ENCODE results near the gene RTN4RL1.

The RTN4RL1 gene

DNA sequence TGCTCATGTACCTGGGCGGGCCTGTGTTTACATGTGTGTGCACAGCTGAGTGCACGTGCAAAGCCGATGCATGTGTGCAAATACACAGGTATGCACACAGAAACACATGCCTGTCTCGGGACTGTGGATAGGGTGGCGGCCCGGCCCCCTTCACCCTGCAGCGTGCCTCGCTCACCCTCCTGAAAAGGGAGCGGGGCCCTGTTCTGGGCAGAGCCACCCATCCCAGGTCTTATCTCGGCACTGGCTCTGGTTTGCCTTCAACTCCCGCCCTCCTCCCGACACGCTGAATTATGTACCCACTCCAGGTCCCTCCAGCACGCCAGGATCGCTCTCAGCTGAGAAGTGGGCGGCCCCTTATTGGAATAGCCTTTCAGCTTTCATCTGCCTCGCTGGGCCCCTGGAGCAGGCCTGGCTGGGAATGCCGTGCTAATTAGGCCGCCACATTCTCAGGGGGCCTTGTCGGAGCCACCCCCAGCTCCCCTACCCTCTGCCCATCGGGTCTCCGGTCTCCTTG lies 77.8 kb downstream of the RTN4RL1 start:
- DNase-seq: no peak

DNA sequence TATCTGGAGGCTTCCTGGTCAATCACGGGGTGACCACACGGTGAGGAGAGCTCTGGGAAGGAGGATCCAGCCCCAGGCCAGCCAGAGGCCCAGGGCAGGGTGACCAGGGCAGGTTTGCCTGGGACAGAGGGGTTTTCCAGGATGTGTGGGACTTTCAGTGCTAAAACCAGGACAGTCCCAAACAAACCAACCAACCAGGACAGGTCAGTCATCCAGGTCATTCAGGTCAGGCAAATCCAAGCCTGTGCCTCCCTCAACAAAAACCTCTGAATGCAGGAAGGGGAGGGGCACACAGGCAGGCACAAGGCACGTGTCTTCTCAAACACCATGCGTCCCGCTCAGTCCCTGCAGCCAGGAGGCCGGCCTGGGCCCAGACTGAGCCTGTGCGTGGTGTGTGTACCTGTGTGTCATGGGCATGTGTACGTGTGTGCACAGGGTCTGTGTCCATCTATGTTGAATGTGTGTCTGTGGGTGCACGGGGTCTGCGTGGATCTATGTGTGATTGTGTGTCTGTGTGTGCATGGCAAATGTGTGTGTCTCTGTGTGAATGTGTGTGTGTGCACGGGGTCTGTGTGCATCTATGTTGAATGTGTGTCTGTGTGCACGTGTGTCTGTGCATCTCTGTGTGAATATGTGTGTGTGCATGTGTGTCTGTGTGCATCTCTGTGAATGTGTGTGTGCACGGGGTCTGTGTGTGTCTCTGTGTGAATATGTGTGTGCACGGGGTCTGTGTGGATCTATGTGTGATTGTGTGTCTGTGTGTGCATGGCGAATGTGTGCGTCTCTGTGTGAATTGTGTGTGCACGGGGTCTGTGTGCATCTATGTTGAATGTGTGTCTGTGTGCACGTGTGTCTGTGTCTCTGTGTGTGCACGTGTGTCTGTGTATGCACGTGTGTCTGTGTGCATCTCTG lies 78.9 kb downstream of the RTN4RL1 start:
- no peak for DNase-seq

DNA sequence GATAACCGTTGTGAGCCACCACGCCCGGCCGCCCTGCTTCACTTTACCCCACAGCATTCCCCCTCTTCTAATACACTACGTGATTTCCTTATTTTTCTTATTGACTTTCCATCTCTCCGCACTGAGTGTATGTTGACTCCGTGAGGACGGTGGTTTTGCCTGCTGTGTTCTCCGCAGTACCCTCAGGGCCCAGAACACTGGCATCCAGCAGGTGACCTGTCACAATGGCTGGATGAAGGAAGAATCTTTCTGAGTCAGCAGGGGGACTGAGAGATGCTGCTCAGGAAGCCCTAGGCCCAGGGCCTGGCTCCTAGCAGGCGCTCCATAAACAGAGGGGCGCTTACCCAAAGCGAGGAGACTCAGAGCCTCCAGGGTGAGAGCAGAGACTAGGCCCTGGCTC lies 79.5 kb downstream of the RTN4RL1 start:
- no peak for DNase-seq

DNA sequence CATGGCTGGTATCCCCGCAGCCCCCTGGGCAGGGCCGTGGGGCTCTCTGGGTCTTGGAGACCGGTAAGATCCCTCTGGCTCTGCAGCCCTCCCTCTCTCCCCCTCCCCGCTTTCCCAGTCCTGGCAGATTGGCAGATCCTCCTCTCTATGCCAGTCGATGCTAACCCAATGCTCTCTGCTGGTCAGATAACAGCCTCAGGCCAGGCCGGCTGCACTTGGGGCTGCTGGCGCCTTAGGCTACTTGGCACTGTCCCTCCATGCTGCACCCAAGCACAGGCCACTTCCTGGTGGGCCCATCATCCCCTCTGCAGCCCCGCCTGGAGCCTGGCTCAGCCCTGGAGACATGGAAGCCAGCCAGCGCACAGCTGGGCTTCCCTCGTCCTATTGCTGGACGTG lies 81.7 kb downstream of the RTN4RL1 start:
- no peak for DNase-seq

DNA sequence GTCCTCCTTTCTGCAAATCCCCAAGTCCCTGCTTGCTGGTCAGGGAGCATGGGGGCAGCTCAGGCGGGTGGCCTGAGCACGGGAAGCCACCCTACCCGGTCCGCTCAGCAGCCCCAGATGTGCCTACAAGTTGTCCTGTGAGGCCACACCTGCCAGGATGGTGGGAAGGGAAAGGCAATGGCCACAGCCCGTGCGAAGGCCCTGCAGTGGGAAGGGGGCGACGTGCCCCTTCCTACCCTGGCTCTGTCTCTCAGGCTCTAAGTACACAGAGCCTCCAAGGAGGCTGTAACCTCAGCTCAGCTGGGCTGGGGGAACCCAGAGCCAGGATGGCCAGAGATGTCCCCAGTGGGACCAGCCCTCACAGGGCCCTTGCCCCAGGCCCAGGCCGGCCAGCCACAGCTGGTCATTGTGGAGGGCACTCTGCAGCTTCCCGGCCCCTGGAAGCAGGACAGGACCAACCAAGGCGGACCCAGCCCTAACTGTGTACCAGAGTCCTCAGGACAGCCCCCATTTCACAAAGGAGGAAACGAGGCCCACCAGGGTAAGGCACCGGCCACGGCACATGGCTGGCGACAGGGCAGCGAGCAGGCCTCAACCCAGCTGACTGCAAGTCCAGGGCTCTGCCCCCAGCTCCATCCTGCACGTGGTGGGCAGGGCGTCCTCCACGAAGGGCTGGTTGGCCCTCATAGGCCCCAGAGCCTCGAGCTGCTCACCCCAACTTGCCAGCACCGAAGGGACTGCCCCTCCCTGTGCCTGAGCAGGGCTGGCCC lies 82.3 kb downstream of the RTN4RL1 start:
- no peak for DNase-seq

DNA sequence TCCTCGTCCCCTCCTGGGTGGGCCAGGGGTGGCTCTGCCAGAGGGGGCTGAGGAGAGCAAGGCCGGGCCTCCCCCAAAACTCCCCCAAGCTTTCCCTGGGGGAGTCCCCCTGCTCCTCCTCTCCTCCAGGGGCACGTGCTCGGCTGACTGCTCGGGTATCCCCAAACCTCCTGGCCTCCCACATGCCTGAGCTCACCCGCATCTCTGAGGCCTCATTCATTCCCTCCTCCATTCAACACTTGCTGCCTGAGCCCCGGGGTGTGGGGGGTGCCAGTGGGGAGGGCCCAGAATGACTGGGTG lies 83.1 kb downstream of the RTN4RL1 start:
- DNase-seq: no peak

DNA sequence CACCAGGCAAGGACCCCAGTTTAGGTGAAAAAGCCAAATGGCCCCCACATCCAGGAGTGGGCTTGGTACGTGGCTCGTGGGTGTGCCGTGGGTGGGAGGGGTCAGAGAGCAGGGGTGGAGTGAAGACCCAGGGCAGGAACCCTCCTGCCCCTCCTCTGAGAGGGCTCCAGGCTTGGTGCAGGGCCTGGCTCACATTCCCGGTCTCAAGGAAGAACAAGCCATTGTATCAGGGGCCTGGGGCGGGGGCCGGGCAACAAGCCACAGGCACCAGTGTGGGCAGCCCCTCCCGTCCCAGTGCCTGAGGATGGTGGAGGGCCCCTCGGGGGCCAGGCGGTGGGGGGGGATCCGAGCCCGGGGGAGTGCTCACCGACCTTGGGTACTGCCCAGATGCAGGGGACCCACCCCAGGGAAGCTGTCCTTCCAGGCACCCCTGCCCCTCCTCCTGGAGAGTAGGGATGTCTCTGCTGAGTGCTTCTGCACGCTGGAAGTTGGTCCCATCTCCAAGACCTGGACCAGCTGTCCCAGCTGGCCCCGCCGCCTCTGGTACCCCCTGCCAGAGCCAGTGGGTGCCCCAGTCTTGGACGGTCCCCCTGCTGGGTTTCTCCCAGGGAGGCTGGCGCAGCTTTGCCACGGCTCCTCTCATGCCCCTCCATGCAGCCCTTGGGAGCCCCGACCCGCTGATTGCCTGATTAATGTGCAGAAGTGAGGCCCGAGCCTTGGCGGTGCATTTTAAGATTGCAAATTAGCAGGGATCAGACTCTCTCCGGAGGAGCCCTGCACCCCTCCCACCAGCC lies 83.7 kb downstream of the RTN4RL1 start:
- DNase-seq: no peak

DNA sequence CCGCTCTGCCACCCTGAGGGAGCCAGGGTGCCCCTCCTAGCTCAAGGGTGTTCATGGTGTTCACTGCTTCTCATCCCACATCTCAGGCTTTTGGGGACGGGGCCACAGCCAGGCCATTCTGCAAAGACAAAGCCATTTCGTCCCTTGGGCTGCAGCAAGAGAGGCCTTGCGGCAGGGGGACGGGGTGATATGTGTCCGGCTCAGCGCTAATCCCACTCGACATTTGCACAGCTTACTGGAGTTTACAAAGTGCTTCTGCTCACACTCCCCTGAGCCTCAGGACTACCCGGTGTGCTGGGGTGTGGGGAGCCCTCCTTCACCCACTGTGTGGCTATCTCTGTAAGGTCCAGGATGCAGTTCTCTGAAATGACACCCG lies 84.3 kb downstream of the RTN4RL1 start:
- DNase-seq: no peak

DNA sequence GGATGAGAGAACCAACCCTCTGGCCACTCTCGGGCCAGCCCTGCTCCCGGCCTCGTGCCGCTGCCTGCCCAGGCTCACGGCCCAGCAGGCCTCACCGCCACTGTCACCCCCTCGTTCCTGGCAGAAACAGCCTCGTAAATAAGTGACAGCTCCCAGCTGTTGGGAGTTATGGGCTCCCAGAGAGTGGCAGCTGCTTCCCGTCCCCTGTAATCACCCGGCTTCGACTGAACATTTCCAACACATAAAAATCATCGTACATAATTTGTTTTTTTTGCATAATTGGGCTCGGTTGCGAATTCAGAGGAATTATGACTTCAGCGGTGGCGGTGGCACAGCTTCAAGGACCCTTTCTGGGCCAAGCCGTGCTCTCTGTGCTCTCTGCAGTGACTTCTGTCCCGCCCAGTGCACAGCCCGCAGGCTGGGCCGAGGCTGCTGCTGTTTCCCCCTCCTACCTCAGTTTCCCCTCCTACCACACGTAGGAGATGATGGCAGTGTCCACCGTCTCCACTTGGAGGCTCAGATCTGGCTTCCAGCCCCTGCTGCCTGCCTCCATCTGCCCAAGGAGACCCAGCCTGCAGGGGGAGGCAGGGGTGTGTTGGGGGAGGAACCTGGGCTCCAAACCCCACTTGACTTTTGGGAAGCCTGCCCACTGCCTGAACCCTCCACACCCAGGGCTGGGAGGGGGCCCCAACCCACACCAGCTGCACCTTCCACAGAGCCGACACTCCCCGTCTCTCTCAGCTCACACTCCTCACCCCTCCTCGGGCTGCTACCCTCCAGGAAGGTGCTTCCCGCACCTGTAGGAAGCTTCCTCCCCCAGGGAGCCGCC lies 84.9 kb downstream of the RTN4RL1 start:
- DNase-seq: no peak

DNA sequence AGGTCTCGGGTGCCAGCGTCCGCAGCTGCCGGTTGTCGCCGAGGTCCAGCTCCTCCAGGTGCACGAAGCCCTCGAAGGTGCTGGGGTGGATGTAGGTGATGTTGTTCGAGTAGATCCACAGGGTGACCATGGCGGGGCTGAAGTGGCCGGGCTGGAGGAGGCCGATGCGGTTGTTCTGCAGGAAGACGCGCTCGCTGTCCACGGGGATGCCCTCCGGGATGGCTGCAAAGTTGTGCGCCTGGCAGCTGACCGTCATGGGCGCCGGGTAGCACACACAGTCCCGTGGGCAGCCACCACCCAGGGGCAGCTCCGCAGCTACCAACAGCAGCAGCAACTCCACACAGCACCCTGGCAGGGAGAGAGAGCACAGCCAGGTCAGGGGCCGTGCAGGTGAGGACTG lies 87.7 kb downstream of the RTN4RL1 start:
- no peak for DNase-seq

DNA sequence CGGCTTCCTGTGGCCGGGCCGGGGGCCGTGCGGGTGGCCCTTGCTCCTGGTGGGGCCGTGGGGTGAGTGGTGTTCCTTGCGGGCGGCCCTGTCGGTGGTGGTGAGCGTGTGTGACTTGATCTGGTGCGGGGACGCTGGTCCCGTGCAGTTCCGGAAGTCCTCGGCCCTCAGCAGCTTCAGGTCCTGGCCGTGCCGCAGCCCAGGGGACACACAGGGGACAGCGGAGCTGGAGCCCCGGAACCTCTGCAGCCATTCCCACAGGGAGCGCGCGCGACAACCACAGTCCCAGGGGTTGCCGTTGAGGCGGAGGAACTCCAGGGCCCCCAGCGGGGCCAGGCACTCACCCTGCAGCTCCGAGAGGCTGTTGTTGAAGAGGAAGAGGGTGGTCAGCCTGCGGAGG lies 88.4 kb downstream of the RTN4RL1 start:
- DNase-seq: no peak

DNA sequence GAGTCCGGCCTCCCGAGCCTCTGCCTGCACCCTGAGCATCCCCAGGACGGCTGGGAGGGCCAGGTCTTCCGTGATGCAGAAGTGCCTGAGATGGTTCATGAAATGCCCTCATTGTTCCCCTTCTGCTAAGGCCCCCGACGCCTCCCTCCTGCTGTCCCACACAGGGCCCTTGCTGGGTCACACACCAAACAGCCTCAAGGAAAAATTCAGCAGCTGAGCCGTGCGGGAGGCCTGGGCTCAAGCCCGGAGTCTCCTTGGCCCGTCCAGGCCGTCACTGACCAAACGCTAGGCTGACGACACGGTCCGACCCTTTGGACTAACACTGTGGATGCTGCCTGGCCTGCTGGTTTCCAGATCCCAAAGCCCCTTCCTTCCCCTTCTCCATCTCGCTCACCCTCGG lies 90.2 kb downstream of the RTN4RL1 start:
- DNase-seq: no peak

DNA sequence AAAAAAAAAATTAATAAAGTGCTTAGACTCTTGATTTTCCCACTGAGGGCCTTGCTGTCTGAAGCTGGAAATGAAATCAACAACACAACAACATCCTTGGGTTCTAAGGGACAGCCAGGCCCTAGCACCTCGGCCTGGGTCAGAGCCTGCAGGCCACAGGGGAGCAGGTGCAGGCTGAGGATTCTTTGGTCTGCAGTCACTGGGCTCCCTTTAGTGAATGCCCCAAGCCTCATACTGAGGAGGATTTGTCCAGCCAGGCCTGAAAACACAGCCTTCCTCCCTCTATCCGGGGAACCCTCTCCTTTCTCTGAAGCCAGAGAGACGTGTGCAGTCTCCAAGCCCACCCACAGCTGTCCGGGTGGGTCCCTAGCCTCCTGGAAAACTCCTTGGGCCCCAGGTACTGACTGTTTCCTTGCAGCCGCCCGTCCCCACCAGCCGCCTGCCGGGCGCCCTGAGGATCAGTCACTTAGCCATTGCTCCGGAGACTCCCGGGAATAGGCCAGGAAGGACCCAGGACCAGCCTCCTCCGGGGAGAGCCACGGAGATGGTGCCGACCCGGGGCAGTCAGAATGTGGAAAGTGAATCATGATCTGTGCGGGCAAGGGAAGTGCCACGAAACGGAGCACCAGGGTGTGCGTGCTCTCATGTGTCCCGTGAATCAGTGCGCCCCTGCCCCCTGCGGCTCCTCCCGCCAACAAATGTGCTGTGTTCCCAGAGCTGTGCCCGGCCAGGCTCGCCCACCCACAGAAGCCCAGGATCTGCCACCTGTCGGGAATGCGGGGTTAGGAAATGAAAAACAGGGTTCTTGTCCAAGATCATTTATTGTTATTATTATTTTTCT lies 91.0 kb downstream of the RTN4RL1 start:
- DNase-seq: no peak

DNA sequence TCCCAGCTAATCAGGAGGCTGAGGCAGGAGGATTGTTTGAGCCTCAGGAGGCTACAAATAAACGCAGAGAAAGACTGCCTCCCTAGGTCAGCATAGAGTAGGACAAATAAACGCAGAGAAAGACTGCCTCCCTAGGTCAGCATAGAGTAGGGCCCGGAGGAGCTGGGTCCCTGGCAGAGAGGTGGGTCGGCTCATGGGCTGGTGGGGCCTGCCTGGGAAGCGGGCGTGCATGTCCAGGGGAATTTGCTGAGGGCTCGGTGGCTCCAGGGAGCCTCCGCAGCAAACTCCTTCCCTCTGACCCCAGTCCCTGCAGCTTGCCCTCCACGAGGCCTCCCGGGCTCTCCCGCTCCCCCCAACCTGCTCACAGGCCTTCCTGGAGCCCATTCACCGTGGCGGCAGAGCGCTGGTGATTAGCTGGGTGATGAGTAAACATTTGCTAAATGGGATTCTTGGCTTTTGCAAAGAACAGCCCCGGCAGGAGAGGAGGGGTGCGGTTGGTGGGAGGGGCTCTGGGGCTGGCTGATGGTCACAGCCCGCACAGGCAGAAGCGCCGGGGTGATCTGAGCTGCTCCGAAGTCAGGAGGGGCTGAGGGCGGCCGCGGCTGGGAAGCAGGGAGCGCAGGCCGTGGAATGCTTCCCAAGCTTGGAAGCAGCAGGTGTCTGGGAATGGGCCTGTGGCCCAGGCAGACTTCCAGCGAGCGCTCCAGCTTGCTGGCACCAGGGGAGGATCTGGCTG lies 93.1 kb downstream of the RTN4RL1 start:
- no peak for DNase-seq

DNA sequence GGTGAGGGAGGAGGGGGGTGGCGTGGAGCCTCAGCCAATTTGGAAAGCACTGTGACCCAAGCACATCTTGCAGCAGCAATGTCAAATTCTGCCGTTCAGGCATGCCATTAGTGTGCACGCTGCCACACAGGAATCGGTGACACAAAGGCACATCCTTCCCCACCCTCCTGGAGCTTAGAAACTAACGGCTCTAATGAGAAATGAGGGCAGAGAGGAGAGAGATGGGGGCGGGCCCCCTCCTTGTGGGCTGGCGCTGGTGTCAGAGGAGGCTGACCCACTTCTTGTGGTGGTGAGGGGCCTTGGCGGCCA lies 94.8 kb downstream of the RTN4RL1 start:
- DNase-seq: no peak

DNA sequence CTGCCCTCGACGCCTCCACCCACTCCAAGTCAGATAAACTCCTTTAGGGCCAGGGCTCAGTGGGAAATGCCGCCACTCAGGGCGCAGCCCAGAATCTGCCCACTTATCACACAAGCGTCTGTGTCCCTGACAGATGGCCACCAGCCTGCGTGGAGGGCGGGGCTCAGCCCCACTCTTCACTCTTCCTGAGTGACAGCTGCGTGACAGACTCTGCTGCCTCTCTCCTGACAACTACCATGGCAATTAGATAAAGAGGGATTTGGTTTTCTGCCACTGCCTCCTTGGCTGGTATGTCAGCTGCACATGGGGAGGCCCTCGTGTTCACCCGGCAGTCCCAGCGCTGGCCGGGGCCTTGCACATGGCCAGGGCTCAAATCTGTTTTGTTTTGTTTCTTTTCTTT lies 96.2 kb downstream of the RTN4RL1 start:
- no peak for DNase-seq

DNA sequence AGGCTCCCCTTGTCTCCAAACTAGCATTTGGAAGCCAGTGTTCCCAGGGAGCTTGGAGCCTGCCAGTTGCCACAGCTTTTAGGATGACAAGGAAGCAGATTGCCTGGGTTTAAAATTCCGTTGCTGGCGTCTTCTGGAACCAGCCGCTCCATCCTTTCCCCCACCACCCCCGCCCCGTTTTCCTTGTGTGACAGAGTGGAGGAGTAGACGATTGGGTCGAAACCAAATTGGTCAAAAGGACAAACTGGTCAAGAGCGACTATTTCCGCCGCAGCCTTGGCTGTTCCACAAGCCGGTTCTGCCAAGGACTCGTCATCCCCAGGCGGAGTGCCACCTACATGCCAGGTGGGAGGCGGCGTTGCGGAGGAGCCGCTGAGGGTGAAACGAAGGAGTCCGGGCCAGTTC lies 104.2 kb downstream of the RTN4RL1 start:
- no peak for DNase-seq

DNA sequence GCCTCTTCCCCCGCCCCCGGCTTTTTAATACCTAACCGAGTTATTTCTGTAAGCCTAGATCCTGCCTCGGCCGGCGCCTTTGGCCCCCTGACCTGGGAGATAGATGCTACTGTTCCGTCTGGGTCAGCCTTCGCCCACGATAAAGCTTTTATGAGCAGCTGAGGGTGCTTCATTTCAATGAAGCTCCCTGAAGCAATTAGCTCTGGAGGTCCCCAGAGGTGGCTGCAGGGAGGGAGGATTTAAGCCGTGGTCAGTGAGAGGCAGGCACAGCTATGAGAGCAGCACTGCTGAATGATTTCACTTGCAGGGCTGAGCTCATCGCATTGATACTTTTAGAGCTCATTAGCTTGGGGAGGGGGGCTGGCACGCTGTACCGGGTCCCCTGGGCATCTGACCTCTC lies 105.9 kb downstream of the RTN4RL1 start:
- no peak for DNase-seq

DNA sequence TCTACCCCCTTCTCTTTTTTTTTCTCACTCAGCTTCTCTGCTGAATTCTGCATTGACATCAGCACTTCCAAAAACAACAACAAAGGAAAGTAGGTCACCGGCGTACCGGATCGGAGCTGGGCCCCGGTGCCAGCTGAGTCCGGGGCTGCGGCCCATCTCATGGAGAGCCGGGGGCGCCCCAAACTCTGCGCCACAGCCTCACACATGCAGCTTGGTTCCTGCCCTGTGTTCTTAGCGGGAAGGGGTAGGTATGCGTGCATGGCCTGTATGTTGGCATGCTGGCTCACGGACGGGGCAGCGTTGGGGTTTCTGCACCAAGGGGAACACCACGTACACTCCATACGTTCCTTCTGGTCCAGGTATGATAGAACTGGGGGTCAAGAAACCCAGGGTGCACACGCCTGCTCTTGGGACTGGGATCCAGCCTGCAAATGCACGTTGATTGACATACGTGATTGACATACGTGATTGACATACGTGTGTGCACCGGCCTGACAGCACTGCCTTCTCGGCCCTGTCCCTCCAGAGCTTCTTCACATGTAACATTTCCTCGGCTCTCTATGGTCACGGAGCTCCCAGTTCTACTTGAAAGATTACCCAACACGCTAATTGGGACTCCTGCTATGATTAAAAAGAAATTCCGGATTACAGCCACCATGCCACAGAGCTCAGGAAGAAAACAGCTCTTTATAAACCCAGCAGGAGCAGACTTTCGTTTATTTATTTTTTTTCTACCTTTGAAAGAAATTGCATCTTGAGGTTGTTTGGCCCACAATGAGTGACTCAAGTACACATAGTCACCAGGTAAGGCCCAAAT lies 106.6 kb downstream of the RTN4RL1 start:
- no peak for DNase-seq
